Loucy (cell line): Measurements from ENCODE around the gene VAV2.

Experiments
- H2AFZ ChIP-seq: fragments of 200-600 bp; sonication (generic); 2 replicates; pipeline ENCODE4 v1.6.0; 2016; ENCODE audit warnings: antibody characterized with exemption, mild to moderate bottlenecking, low read length, moderate library complexity
- H3F3A ChIP-seq: fragments of 200-600 bp; 2 replicates; pipeline ENCODE4 v1.6.0; 2016; ENCODE audit warnings: antibody characterized with exemption, low read depth, mild to moderate bottlenecking
- H3K27me3 ChIP-seq: fragments of 200-600 bp; sonication (generic); 2 replicates; pipeline ENCODE4 v1.6.1; 2014; ENCODE audit warnings: low read length, mild to moderate bottlenecking; ENCODE audit not compliant: insufficient read depth, poor library complexity, severe bottlenecking
- H3K36me3 ChIP-seq: fragments of 200-600 bp; sonication (generic); 2 replicates; pipeline ENCODE4 v1.6.1; 2016; ENCODE audit warnings: low read length; ENCODE audit not compliant: insufficient read depth
- H3K4me1 ChIP-seq: fragments of 200-600 bp; sonication (generic); 2 replicates; pipeline ENCODE4 v1.5.1; 2014; ENCODE audit warnings: low read length, mild to moderate bottlenecking; ENCODE audit not compliant: insufficient read depth, poor library complexity, severe bottlenecking
- H3K4me2 ChIP-seq: fragments of 200-600 bp; sonication (generic); 2 replicates; pipeline ENCODE4 v1.6.0; 2014; ENCODE audit warnings: antibody characterized with exemption, low read length, low read depth, mild to moderate bottlenecking; ENCODE audit not compliant: poor library complexity, severe bottlenecking
- H3K4me3 ChIP-seq: fragments of 200-600 bp; sonication (generic); 2 replicates; pipeline ENCODE4 v1.5.1; 2014; ENCODE audit warnings: low read length, mild to moderate bottlenecking, mixed read lengths; ENCODE audit not compliant: poor library complexity, severe bottlenecking
- H3K79me2 ChIP-seq: fragments of 200-600 bp; sonication (generic); 2 replicates; pipeline ENCODE4 v1.6.1; 2014; ENCODE audit warnings: low read length; ENCODE audit not compliant: insufficient read depth
- H3K9ac ChIP-seq: fragments of 200-600 bp; sonication (generic); 2 replicates; pipeline ENCODE4 v1.6.0; 2014; ENCODE audit warnings: mild to moderate bottlenecking, low read depth, low read length, moderate library complexity; ENCODE audit not compliant: poor library complexity, severe bottlenecking
- H3K9me2 ChIP-seq: fragments of 200-600 bp; sonication (generic); replicated peaks from 2 replicates; pipeline ENCODE4 v1.6.1; 2016; ENCODE audit warnings: low read depth, low read length, mixed read lengths
- H3K9me3 ChIP-seq: fragments of 200-600 bp; sonication (generic); 2 replicates; pipeline ENCODE4 v1.6.1; 2014; ENCODE audit warnings: mild to moderate bottlenecking, antibody characterized with exemption, low read length, low read depth; ENCODE audit not compliant: insufficient read depth
- H4K20me1 ChIP-seq: fragments of 200-600 bp; sonication (generic); 2 replicates; pipeline ENCODE4 v1.6.0; 2014; ENCODE audit warnings: antibody characterized with exemption, low read length, mild to moderate bottlenecking; ENCODE audit not compliant: insufficient read depth, poor library complexity, severe bottlenecking
- EZH2phosphoT487 ChIP-seq: fragments of 200-600 bp; IDR thresholded peaks from 2 replicates; pipeline ENCODE4 v1.6.1; 2018; ENCODE audit warnings: antibody characterized with exemption, mild to moderate bottlenecking, moderate library complexity, borderline replicate concordance
- TF ChIP-seq, protein P1 (sequence below): fragments of 200-600 bp; sonication (generic); conservative IDR thresholded peaks from 2 replicates; pipeline ENCODE4 v1.5.1; 2014; ENCODE audit warnings: mild to moderate bottlenecking, antibody characterized with exemption, low read length

Gene VAV2

GRCh38 chr9:134024214-134024792 is 32.2 kb upstream of the VAV2 start:
- Histone ChIP-seq H3K9me3 (no peaks in the 10 kb centered on the region), H3K4me1 (peaks cover 4% of the 10 kb centered on the region), H3K79me2 (no peaks in the 10 kb centered on the region), H3K27me3 (no peaks in the 10 kb centered on the region), H3K4me3 (peak overlapping the region; percentile 63), H4K20me1 (no peaks in the 10 kb centered on the region), H2AFZ (peak overlapping the region; percentile 78), H3K36me3 (no peaks in the 10 kb centered on the region), H3K9me2 (no peaks in the 10 kb centered on the region), H3F3A (no peaks in the 10 kb centered on the region), H3K9ac (no peak overlapping the region), H3K4me2 (peak overlapping the region; percentile 65)
- TF ChIP-seq EZH2phosphoT487 = no peak
- TF ChIP-seq, protein P1, sequence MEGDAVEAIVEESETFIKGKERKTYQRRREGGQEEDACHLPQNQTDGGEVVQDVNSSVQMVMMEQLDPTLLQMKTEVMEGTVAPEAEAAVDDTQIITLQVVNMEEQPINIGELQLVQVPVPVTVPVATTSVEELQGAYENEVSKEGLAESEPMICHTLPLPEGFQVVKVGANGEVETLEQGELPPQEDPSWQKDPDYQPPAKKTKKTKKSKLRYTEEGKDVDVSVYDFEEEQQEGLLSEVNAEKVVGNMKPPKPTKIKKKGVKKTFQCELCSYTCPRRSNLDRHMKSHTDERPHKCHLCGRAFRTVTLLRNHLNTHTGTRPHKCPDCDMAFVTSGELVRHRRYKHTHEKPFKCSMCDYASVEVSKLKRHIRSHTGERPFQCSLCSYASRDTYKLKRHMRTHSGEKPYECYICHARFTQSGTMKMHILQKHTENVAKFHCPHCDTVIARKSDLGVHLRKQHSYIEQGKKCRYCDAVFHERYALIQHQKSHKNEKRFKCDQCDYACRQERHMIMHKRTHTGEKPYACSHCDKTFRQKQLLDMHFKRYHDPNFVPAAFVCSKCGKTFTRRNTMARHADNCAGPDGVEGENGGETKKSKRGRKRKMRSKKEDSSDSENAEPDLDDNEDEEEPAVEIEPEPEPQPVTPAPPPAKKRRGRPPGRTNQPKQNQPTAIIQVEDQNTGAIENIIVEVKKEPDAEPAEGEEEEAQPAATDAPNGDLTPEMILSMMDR = no peak

DNA sequence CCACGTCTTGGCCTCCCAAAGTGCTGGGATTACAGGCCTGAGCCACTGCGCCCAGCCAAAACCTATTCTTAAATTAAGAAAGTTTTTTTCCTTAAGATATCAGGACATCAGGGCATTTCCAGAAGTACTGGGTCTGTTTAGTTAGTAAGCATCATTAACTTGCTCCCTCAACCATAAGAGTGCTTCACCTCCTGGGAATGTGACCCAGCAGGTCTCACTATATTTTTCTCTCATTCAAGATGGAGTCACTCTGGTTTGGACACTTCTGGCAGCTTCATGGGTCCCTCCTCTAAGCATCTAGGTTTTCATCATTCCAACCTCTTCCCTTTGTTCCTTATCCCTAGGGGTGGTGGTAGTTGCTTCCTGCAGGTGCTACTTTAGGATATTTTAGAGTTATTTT is 22.8 kb upstream of the VAV2 start:
- H3K9me3 ChIP-seq = peaks cover 5% of the 10 kb centered on the region; the same call in 1 of the 2 replicates
- no peak overlapping the region for H3K9ac ChIP-seq
- no peak overlapping the region for H2AFZ ChIP-seq
- H3K36me3 ChIP-seq = no peaks in the 10 kb centered on the region
- no peaks in the 10 kb centered on the region for H3F3A ChIP-seq
- H3K79me2 ChIP-seq = no peaks in the 10 kb centered on the region
- no peak overlapping the region for H3K4me3 ChIP-seq
- H4K20me1 ChIP-seq = no peaks in the 10 kb centered on the region
- no peaks in the 10 kb centered on the region for H3K9me2 ChIP-seq
- H3K27me3 ChIP-seq = no peaks in the 10 kb centered on the region
- TF ChIP-seq EZH2phosphoT487 = no peak
- TF ChIP-seq, protein P1 = no peak
- H3K4me2 ChIP-seq = no peak overlapping the region
- H3K4me1 ChIP-seq = no peaks in the 10 kb centered on the region

GRCh38 chr9:134011401-134011800 is 19.3 kb upstream of the VAV2 start:
- Histone ChIP-seq H3K9me2 (no peaks in the 10 kb centered on the region), H3K4me1 (no peaks in the 10 kb centered on the region), H3K4me2 (no peak overlapping the region), H3F3A (no peaks in the 10 kb centered on the region), H3K36me3 (no peaks in the 10 kb centered on the region), H3K4me3 (no peak overlapping the region), H2AFZ (no peak overlapping the region), H3K79me2 (no peaks in the 10 kb centered on the region), H3K9me3 (peaks cover 5% of the 10 kb centered on the region; the same call in 1 of the 2 replicates), H3K9ac (no peak overlapping the region), H4K20me1 (no peaks in the 10 kb centered on the region), H3K27me3 (no peaks in the 10 kb centered on the region)
- no peak for TF ChIP-seq EZH2phosphoT487
- TF ChIP-seq, protein P1 = no peak
